ENCODE measurements around the gene HOXC5.
A peak's percentile ranks its signal among the peaks of the same experiment; 100 is the strongest.

The HOXC5 gene

DNA sequence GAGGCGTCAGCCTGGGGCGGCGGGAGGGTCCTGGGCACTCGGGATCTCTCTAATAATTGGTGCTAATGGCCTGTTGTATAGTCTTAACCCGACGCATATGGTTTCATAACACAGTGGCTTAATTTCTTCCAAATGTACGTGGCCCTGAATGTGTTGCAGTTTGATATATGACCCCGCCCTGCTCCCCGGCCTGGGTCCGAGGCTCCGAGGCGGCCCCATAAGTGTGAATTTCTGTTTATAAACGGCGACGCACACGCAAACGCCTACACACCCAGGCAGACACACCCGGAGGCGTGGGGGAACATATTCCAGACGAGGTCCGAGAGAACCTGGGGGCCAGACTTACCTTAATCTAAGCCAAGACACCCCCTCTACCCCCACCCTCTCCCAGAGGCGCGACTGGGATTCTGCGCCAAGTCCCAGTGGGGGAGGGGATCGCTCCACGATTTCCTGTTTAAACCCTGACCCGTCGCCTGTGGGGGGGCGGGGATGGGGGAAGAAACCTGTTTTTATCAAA is 14.3 kb upstream of the HOXC5 start:
- DNase-seq (ENCODE audit: low read depth) = peak; percentile 74
- TF ChIP-seq, protein P1, sequence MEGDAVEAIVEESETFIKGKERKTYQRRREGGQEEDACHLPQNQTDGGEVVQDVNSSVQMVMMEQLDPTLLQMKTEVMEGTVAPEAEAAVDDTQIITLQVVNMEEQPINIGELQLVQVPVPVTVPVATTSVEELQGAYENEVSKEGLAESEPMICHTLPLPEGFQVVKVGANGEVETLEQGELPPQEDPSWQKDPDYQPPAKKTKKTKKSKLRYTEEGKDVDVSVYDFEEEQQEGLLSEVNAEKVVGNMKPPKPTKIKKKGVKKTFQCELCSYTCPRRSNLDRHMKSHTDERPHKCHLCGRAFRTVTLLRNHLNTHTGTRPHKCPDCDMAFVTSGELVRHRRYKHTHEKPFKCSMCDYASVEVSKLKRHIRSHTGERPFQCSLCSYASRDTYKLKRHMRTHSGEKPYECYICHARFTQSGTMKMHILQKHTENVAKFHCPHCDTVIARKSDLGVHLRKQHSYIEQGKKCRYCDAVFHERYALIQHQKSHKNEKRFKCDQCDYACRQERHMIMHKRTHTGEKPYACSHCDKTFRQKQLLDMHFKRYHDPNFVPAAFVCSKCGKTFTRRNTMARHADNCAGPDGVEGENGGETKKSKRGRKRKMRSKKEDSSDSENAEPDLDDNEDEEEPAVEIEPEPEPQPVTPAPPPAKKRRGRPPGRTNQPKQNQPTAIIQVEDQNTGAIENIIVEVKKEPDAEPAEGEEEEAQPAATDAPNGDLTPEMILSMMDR (conservative IDR thresholded peaks at IDR 0.05; ENCODE audit: low read length) = no peak
- peak overlapping the region; percentile 98 for H3K4me3 ChIP-seq (ENCODE audit: low read length)

DNA sequence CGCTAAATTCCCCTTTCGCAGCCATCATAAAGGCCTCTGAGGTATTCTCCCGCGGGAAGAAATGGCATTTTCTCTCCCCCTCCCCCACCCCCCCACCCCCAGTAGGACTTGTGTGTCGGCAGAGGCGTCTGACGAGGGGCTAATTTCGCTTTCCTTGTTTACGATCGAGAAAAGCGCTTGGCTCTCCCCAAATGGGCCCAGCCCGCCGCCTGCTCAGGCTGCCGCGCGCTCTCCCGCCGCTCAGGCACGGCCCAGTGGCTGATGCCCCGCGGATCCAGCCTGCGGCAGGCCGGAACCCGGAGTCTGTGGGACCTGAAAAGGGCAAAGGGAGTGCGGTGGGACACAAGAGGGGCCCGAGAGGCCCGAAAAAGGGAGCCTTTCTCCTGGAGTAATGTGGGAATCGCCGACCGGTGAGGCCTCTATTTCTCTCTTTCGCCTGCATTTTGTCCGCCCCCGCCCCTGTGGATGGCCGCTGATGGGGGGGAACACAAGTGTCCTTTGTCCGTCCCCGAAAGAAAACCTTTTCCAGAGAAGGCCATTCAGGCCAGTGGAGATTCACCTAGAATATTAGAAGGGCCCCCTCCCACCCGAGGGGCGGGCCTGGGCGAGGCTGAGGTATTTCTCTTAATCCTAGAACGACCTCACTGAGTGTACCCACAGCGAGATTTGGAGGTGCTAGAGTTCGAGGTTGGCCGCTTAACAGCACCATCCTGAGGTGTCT is 13.6 kb upstream of the HOXC5 start:
- TF ChIP-seq, protein P1 (conservative IDR thresholded peaks at IDR 0.05; ENCODE audit: low read length) = no peak
- peak; percentile 67 for DNase-seq (ENCODE audit: low read depth)
- peak overlapping the region; percentile 98 for H3K4me3 ChIP-seq (ENCODE audit: low read length)

DNA sequence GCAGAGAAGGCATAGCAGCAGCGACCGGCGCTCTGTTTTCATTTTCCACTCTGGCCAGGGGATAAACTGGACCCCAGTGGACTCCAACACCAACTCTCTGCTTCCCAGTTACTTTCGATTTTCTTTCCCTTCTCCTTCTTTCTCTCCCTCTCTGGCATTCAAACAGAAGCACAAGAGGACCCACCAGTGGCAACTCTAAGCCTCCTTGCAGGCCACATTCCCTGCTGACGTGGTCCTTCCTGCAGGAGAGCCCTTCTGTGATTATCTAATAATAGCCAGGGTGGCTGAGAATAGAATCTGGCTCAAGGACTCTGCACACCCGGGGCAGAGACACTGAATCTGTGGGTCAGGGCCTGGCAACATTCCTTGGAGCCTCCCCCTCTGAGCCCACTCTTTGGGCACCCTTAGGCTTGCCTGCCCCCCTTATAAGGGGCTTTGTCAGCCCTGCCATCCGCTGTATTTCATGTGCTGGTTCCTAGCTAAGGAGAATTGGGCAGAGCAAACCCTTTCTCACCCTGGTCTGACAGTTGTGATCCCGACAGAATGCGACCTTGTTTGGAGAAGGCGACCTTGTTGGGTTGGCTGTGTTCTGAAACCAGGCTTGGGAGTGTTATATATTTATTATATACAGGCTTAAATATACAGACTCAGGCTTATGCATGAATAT is 12.8 kb upstream of the HOXC5 start:
- TF ChIP-seq, protein P1 (conservative IDR thresholded peaks at IDR 0.05; ENCODE audit: low read length) = no peak
- peak; percentile 70 for DNase-seq (ENCODE audit: low read depth)
- H3K4me3 ChIP-seq (ENCODE audit: low read length) = peak overlapping the region; percentile 98

DNA sequence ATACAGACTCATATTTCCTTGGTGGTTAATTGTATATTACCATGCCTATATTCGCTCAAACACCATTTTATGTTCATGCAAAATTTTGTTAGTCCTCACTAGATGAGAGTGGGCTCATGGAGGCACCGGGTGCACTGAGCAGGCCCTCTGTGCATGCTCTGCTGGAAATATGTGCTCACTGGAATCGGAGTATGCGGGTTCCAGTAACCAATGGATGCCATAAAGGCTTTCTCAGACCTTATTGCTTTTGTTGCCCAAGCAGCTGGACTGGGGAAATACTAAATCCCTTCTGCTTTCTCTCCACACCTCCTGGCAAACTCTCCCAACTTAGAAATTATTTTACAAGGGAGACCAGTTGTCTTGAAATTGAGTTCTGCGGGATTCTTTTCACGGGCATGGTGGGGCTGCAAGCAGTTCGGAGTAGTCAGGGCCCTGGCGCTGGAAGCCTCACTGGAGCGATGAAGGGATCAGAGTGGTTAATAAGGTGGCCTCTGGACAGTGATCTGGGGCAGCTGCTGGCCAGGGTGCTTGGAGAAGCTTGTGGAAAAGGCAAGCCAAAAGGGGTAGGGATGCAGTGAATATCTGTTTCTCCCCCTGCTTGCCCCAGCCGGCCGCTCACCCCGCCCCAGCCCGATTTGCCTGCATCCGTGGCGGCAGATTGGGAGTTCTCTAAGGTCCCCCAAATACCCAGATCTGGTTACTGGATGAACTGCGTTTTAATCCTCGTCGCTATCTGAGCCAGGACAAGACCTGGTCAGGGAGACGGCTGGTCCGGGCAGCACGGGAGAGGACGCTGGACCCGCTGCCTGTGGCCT is 12.1 kb upstream of the HOXC5 start:
- H3K4me3 ChIP-seq (ENCODE audit: low read length) = peak overlapping the region; percentile 98
- TF ChIP-seq, protein P1 (conservative IDR thresholded peaks at IDR 0.05; ENCODE audit: low read length) = no peak
- DNase-seq (ENCODE audit: low read depth) = no peak

DNA sequence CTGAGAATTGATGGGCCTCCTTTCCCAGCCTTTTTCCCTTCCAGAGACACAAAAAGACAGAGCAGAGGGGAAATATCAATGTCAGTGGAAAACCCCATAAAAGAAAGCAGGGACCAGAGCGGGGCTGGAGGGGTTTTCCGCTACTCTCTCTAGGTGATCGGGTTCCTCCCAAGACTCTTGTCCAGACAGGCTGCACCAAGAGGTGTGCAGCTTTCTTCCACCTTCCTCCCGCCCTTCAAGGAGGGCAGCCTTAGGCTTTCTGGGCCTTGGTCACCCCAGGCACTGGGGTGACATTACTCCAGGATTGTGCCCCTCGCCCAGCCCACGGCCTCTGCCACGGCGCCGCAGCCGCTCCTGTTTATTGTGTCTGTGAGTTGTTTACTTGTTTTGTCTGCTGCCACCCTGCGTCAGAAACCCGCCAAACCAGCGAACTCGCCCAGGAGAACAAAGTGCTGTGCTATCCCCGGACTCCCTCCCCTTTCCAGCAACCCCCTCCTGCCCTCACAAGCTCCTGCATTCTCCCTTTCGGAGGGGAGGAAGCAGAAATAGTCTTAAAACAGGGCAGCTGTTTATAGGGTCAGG is 11.3 kb upstream of the HOXC5 start:
- peak overlapping the region; percentile 98 for H3K4me3 ChIP-seq (ENCODE audit: low read length)
- TF ChIP-seq, protein P1 (conservative IDR thresholded peaks at IDR 0.05; ENCODE audit: low read length) = peak; percentile 43
- DNase-seq (ENCODE audit: low read depth) = peak; percentile 66

DNA sequence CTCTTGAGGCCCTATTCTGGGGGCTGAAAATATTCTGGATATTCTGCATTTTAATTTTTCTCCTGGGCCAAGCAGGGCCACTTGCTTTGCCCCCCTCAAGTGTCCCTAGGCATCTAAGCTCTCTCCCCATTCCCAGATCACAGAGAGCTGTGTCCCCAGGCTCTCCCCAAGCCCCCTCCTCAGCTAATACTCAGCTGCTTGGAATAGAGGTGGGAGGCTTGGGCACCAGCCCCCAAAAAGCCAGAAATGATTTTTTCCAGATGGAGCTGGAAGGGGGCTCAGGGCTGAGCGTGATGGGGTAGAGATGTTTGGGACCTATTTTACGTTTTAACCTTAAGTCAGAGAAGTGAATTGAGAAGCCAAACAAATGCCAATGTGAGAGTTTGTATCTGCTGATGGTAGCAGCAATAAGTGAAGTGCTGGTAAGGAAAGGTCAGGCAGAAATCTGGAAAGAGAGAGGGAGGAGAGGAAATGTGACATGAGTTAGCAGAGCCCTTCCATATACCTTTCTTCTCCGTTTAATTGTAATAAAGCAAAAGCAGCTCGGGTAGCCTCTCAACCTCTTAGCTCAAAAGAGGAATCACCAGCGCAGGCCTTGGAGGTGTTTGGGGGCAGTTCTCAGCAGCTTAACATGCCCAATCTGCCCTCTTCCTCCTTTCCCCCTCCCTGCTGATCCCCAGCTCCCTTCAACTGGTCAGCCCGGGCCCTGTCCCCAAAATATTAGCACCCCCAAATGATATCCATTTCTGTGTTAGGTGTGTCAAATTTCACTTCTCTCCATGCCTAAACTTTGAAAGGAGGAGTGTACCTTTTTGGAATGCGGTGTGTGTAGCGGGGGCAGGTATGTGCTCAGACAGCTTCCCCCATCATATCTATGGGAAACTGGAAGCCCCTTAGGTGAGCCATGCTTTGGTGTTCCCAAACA is 9.6 kb upstream of the HOXC5 start:
- H3K4me3 ChIP-seq (ENCODE audit: low read length) = peak overlapping the region; percentile 98
- TF ChIP-seq, protein P1 (conservative IDR thresholded peaks at IDR 0.05; ENCODE audit: low read length) = no peak

More for the DNA sequence above, 9.6 kb upstream of the HOXC5 start:
- no peak for DNase-seq (ENCODE audit: low read depth)

Data from AG10803 (cell line).